SK-N-MC (cell line): ENCODE results near the gene BTNL8.

Experiments
- EZH2 ChIP-seq: fragments of 200-600 bp; sonication (generic); IDR thresholded peaks from one replicate; pipeline ENCODE4 v1.6.1; 2017; ENCODE audit warnings: antibody characterized with exemption
- POLR2AphosphoS5 ChIP-seq: IDR thresholded peaks from 2 replicates; pipeline ENCODE4 v1.6.1; 2012; ENCODE audit warnings: mild to moderate bottlenecking, low read depth, low read length, borderline replicate concordance

DNA sequence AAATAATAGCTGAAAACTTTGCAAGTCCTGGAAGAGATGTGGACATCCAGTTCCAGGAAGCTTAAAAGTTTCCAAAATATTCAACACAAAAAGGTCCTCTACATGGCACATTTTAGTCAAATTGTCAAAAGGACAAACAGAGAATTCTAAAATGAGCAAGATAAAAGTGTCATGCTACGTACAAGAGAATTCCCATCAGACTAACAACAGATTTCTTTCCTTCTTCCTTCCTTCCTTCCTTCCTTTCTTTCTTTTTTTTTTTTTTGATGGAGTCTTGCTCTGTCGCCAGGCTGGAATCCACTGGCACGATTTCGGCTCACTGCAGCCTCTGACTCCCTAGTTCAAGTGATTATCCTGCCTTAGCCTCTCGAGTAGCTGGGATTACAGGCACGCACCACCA is 39.3 kb downstream of the BTNL8 start:
- no peak for TF ChIP-seq EZH2
- no peak for TF ChIP-seq POLR2AphosphoS5
